Heart right ventricle (tissue), 16 donors: ENCODE results near the gene TMA16. TPM values are rescaled to one million over a fixed set of nuclear protein-coding genes. Genes with fewer than 3 reads are reported as not detected.
"Not testable (repeated sequence)": the region's sequence is repeated elsewhere in the genome, so short reads cannot be mapped to it uniquely, and the experiment has no call there.

Experiments
- ATAC-seq, 8 donors: fragments of 200-7000 bp; cut with Tn5 transposase; one replicate each; pipeline ENCODE4 v1.9.1; 2020; ENCODE audit warnings: mild to moderate bottlenecking in 8 of 8, moderate library complexity in 8 of 8, moderate number of reproducible peaks in 1 of 8
- DNase-seq, 2 donors: peaks; one replicate each; pipeline ENCODE4 v3.0.0-alpha.2; 2020
- H3K27ac ChIP-seq, 10 donors: fragments of 200-600 bp; sonication (generic) in 2 of 10; one replicate each; pipeline versions ENCODE4 v1.5.0 to v1.8.0; 2020 to 2022; ENCODE audit warnings: mild to moderate bottlenecking in 3 of 10
- H3K27me3 ChIP-seq, 7 donors: fragments of 200-600 bp; one replicate each; pipeline ENCODE4 v1.8.0; 2021 to 2022; ENCODE audit warnings: mild to moderate bottlenecking in 2 of 7
- H3K36me3 ChIP-seq, 9 donors: fragments of 200-600 bp; sonication (generic) in 1 of 9; one replicate each; pipeline versions ENCODE4 v1.5.0 to v1.8.0; 2020 to 2022; ENCODE audit warnings: mild to moderate bottlenecking in 2 of 9
- H3K4me1 ChIP-seq, 9 donors: fragments of 200-600 bp; sonication (generic) in 1 of 9; one replicate each; pipeline versions ENCODE4 v1.5.0 to v1.8.0; 2020 to 2022; ENCODE audit warnings: mild to moderate bottlenecking in 4 of 9
- H3K4me3 ChIP-seq, 10 donors: fragments of 200-600 bp; sonication (generic) in 2 of 10; one replicate each; pipeline versions ENCODE4 v1.5.0 to v1.8.0; 2020 to 2022; ENCODE audit warnings: mild to moderate bottlenecking in 7 of 10, moderate library complexity in 2 of 10
- H3K9me3 ChIP-seq, 11 donors: fragments of 200-600 bp in 10 of 11; sonication (generic) in 2 of 11; one replicate each; pipeline versions ENCODE4 v1.5.0 to v1.8.0; 2013 to 2022; ENCODE audit warnings: mild to moderate bottlenecking in 2 of 11, control low read depth in 1 of 11, moderate library complexity in 1 of 11
- WGBS, 2 donors: extraction: QIAGEN DNeasy Blood & Tissue Kit; methylation state at CpG; one replicate each; pipeline ENCODE4 v1.1.7; 2013; ENCODE audit warnings: inconsistent platforms in 1 of 2; 5-methylcytosine and 5-hydroxymethylcytosine counted together
- intact Hi-C, 10 donors: fragments of 100-400 bp; cut with DNase I; formaldehyde crosslinking; loops; one replicate each; pipeline versions ENCODE4 v1.11.1 to v1.14.2; 2022
- polyA plus RNA-seq, 2 donors: library from polyadenylated mRNA; stranded (reverse); fragments of 200-250 nt; gene quantifications; one replicate each; pipeline ENCODE4 v1.2.3, GENCODE V29; 2013
- total RNA-seq, 10 donors: library from RNA; stranded (reverse); fragmentation: NEBNext Ultra II Directional in 3 of 10; extraction: Animal tissue kit (Norgen Biotek cat#: 25700) in 3 of 10; gene quantifications; one replicate each; pipeline versions ENCODE4 v1.2.1 to v1.2.4, GENCODE V29; 2021 to 2023
- TF ChIP-seq, protein P1 (sequence below), 9 donors: fragments of 200-600 bp; sonication (generic) in 2 of 9; IDR thresholded peaks; one replicate each; pipeline versions ENCODE4 v1.5.0 to v1.8.0; 2021 to 2022; ENCODE audit warnings: antibody characterized with exemption in 9 of 9, mild to moderate bottlenecking in 5 of 9, moderate library complexity in 1 of 9
- donor health status: Arrhythmogenic right ventricular cardiomyopathy.
- donor health status: ischemic (EF 13 %, LVEDD 7.1; RV severe dilation, severe dysfunction).
- donor health status: healthy with polysubstance abuse.
- donor health status: DM: no; HTN: yes; CAD: no.
- donor health status: DM: no; HTN: no; CAD: no.
- donor health status: ischemic (EF 25% LVEDD 6.9; RV normal size, moderate dysfunction).
- donor health status: ischemic (EF 25% LVEDD 5.7; RV mildly dilated, moderate dysfunction).
- donor health status: healthy.
- donor health status: DM: yes; HTN: yes; CAD: no.
- donor health status: Ischemic cardiomyopathy.
- donor health status: ischemic (EF 35%, LVEDD 5.7; RV mildly dilated, moderate dysfunction).
- donor health status: nonischemic (EF 11% LVEDD 7.7; RV severe dilation, severe dysfunction).
- donor health status: DM: yes; HTN: yes; CAD: no.
- donor health status: PGD.
- donor health status: ischemic (EF 29% LVEDD 5.4; RV normal size, mild dysfunction).
- donor health status: nonischemic (EF 23%, LVEDD 6.1; RV moderate dilation, normal function).

The TMA16 gene
- total and polyA plus RNA-seq, 12 donors: 6.5 to 15.3 (median 9.7) TPM

GRCh38 chr4:163536091-163536490 lies 41.6 kb downstream of the TMA16 start:
- Histone ChIP-seq H3K9me3 (no peaks in the 10 kb centered on the region), H3K4me3 (no peak overlapping the region), H3K36me3 (peaks cover 0 to 71% (median 0%) of the 10 kb centered on the region in 9 donors), H3K4me1 (no peaks in the 10 kb centered on the region), H3K27me3 (no peaks in the 10 kb centered on the region), H3K27ac (no peak overlapping the region)
- TF ChIP-seq, protein P1, sequence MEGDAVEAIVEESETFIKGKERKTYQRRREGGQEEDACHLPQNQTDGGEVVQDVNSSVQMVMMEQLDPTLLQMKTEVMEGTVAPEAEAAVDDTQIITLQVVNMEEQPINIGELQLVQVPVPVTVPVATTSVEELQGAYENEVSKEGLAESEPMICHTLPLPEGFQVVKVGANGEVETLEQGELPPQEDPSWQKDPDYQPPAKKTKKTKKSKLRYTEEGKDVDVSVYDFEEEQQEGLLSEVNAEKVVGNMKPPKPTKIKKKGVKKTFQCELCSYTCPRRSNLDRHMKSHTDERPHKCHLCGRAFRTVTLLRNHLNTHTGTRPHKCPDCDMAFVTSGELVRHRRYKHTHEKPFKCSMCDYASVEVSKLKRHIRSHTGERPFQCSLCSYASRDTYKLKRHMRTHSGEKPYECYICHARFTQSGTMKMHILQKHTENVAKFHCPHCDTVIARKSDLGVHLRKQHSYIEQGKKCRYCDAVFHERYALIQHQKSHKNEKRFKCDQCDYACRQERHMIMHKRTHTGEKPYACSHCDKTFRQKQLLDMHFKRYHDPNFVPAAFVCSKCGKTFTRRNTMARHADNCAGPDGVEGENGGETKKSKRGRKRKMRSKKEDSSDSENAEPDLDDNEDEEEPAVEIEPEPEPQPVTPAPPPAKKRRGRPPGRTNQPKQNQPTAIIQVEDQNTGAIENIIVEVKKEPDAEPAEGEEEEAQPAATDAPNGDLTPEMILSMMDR (IDR thresholded peaks at IDR 0.05): no peak
- no peak for DNase-seq
- ATAC-seq: no peak
- 53 to 65% methylated on average over 2 of the region's 2 CpGs for WGBS, 2 donors
- intact Hi-C loops: no loop called here

- DNase-seq (no peak), ATAC-seq (no peak)
- Histone ChIP-seq H3K27me3 (no peaks in the 10 kb centered on the region), H3K4me3 (no peak overlapping the region), H3K27ac (no peak overlapping the region), H3K36me3 (peaks cover 0 to 71% (median 0%) of the 10 kb centered on the region in 9 donors), H3K4me1 (no peaks in the 10 kb centered on the region), H3K9me3 (no peaks in the 10 kb centered on the region)
- WGBS, 2 donors: 96 to 97% methylated on average over 3 of the region's 3 CpGs
- TF ChIP-seq, protein P1 (IDR thresholded peaks at IDR 0.05): no peak
- intact Hi-C loops: no loop called here
These were observed 42.6 kb downstream of the TMA16 start for GRCh38 chr4:163537114-163537513.

- H3K9me3 ChIP-seq, intact Hi-C loops, H3K27ac ChIP-seq, H3K4me1 ChIP-seq, ATAC-seq, DNase-seq, H3K27me3 ChIP-seq, H3K4me3 ChIP-seq: not testable (repeated sequence)
- H3K36me3 ChIP-seq: peaks cover 0 to 73% (median 0%) of the 10 kb centered on the region in 9 donors
- 83 to 85% methylated on average over 4 of the region's 4 CpGs for WGBS, 2 donors
These were observed 44.3 kb downstream of the TMA16 start for GRCh38 chr4:163538820-163539219.

DNA sequence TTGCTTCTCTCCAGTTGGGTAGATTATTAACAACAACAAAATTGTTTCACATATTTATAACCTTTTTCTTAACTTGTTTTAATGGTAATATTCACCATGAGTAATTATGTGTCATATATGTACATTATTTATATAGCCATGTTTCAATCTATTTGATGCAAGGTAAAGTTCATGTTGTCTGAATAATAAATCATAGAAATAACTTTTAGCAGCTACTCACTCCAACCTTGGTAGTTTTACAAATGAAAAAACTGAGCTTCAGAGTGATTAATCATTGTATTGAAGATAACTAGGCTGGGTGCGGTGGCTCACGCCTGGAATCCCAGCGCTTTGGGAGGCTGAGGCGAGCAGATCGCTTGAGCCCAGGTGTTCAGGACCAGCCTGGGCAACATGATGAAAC lies 46.0 kb downstream of the TMA16 start:
- H3K27ac ChIP-seq: no peak overlapping the region
- 97 to 99% methylated on average over 5 of the region's 5 CpGs for WGBS, 2 donors
- no peak for DNase-seq
- H3K27me3 ChIP-seq: no peaks in the 10 kb centered on the region
- H3K9me3 ChIP-seq: no peaks in the 10 kb centered on the region
- ATAC-seq: no peak
- H3K4me1 ChIP-seq: peaks cover 0 to 11% (median 0%) of the 10 kb centered on the region in 9 donors
- H3K36me3 ChIP-seq: peaks cover 0 to 72% (median 0%) of the 10 kb centered on the region in 9 donors
- intact Hi-C loops: loop anchor here in 8 of 10 donors (5.0 to 10.0 kb wide), 6 partner anchors 53 to 1046 kb away; partner anchors contain the start of gene NPY1R (in 1 of the 8)
- TF ChIP-seq, protein P1 (IDR thresholded peaks at IDR 0.05): no peak
- H3K4me3 ChIP-seq: no peak overlapping the region

GRCh38 chr4:163540977-163541376 lies 46.5 kb downstream of the TMA16 start:
- TF ChIP-seq, protein P1 (IDR thresholded peaks at IDR 0.05): no peak
- no peak overlapping the region for H3K4me3 ChIP-seq
- intact Hi-C loops: loop anchor here in 8 of 10 donors (5.0 to 10.0 kb wide), 6 partner anchors 54 to 1046 kb away; partner anchors contain the start of gene NPY1R (in 1 of the 8)
- DNase-seq: no peak
- H3K9me3 ChIP-seq: no peaks in the 10 kb centered on the region
- no peak for ATAC-seq
- peaks cover 0 to 11% (median 0%) of the 10 kb centered on the region in 9 donors for H3K4me1 ChIP-seq
- H3K36me3 ChIP-seq: peaks cover 0 to 71% (median 0%) of the 10 kb centered on the region in 9 donors
- H3K27ac ChIP-seq: no peak overlapping the region
- WGBS, 2 donors: 65 to 79% methylated on average over 3 of the region's 3 CpGs
- no peaks in the 10 kb centered on the region for H3K27me3 ChIP-seq
